HepG2 (cell line): ENCODE results near the gene GLRX2.

ENCODE experiments used
- HNRNPH1 ChIP-seq: fragments of 200-400 bp; formaldehyde crosslinking; optimal IDR thresholded peaks from 2 replicates; pipeline ENCODE3; 2017; ENCODE audit warnings: mild to moderate bottlenecking, low read depth, low read length
- JUNB ChIP-seq: sonication (generic); formaldehyde crosslinking; IDR thresholded peaks from 2 replicates; pipeline ENCODE4 v1.8.0; 2022; ENCODE audit warnings: missing genetic modification reagents, mild to moderate bottlenecking, borderline replicate concordance
- KAT8 ChIP-seq: IDR thresholded peaks from 2 replicates; pipeline ENCODE4 v1.6.1; 2016; ENCODE audit warnings: missing genetic modification reagents, missing compliant biosample characterization
- PBX2 ChIP-seq: IDR thresholded peaks from 2 replicates; pipeline ENCODE4 v1.6.1; 2016; ENCODE audit warnings: control low read depth
- POLR2AphosphoS5 ChIP-seq: IDR thresholded peaks from 2 replicates; pipeline ENCODE4 v1.6.1; 2012; ENCODE audit warnings: low read depth, low read length
- ZNF251 ChIP-seq: sonication (generic); formaldehyde crosslinking; IDR thresholded peaks from 2 replicates; pipeline ENCODE4 v1.9.0; 2021; ENCODE audit warnings: mild to moderate bottlenecking, missing genetic modification reagents
- TF ChIP-seq, protein P1 (sequence below): sonication (generic); formaldehyde crosslinking; IDR thresholded peaks from 2 replicates; pipeline ENCODE4 v1.5.0; 2020; ENCODE audit warnings: mild to moderate bottlenecking, missing genetic modification reagents, moderate library complexity
- TF ChIP-seq, protein P2 (sequence below): sonication (generic); formaldehyde crosslinking; IDR thresholded peaks from 2 replicates; pipeline ENCODE4 v1.4.0; 2020; ENCODE audit warnings: mild to moderate bottlenecking, missing genetic modification reagents

DNA sequence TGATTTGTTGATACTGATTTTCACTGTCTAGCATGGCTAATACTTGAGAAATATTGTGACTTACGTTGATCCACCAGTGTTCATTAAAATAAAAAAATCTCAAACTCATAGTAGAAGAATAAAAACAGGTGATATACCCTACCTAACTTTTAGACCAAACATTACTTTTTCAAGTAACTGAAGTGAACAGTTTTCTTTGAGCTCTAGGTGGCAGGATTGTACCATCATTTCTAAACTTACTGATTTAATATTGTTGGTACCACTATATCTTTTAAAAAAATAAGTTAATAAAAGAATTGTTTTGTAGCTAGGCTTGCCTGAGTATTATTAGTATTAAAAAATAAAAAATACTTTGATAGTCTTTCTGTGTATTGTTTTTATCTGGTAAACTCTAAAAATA lies 38.1 kb upstream of the GLRX2 start:
- TF ChIP-seq ZNF251 (CRISPR knock-in tag) (no peak), HNRNPH1 (no peak), POLR2AphosphoS5 (no peak), PBX2 (CRISPR knock-in tag) (no peak), KAT8 (CRISPR knock-in tag) (no peak), JUNB (no peak)
- TF ChIP-seq, protein P1, sequence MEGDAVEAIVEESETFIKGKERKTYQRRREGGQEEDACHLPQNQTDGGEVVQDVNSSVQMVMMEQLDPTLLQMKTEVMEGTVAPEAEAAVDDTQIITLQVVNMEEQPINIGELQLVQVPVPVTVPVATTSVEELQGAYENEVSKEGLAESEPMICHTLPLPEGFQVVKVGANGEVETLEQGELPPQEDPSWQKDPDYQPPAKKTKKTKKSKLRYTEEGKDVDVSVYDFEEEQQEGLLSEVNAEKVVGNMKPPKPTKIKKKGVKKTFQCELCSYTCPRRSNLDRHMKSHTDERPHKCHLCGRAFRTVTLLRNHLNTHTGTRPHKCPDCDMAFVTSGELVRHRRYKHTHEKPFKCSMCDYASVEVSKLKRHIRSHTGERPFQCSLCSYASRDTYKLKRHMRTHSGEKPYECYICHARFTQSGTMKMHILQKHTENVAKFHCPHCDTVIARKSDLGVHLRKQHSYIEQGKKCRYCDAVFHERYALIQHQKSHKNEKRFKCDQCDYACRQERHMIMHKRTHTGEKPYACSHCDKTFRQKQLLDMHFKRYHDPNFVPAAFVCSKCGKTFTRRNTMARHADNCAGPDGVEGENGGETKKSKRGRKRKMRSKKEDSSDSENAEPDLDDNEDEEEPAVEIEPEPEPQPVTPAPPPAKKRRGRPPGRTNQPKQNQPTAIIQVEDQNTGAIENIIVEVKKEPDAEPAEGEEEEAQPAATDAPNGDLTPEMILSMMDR, result 0 out of 2 replicates have a peak, but pooled peaks have one; percentile 9
- TF ChIP-seq, protein P2, sequence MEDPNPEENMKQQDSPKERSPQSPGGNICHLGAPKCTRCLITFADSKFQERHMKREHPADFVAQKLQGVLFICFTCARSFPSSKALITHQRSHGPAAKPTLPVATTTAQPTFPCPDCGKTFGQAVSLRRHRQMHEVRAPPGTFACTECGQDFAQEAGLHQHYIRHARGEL, result no peak
